K562 treated with DMSO at 1 percent for 12 hours (cell line): Measurements from ENCODE around the gene LTBP1. TPM values are rescaled to one million over a fixed set of nuclear protein-coding genes. Genes with fewer than 3 reads are reported as not detected.

ENCODE experiments used
- total RNA-seq: library from RNA; unstranded; fragments of 300-600 nt; gene quantifications from 2 replicates; pipeline ENCODE4 v1.2.3, GENCODE V29; 2022; ENCODE audit not compliant: insufficient read depth

LTBP1 gene
- total RNA-seq, result 2.1 and 6.1 TPM in 2 replicates

DNA sequence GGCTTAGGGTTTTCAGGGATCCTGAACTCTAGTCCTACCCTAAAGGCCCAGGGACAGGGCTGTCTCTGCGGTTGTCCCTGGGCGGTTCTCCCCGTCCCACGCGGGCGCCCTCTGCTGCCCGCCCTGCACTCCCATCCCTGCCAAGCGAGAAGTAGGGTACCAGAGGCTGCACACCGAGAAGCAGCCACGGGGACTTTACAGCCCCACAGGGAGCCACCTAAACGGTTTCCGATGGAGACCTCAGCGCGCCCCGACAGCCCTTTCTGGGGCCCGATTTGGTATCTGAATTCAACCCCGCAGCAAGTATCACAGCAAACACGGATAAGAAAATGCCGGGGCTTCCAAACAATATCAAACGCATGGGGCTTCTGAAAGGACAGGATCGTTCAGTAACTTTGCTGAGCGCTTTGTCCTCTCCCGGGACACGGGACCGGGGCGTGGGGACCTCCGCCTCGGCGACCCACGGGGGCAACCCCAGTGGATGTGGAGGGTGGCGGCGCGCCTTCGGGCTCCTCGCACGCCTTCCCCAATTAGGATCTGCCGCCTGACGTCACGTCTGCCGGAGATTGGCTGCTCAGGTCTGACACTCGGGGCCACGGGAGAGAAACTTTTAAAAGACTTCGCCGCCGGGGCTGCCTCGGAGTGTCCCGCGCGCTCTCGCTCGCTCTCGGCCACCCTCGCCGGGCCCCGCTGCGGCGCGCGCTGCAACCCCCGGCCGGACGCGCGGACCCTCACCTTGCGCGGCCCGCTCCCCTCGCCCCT is at the start of gene LTBP1:
Gene LTBP1 (plus strand): TSS at position 640 of the 762 bp plus-strand sequence. CDS start 372 bp downstream, outside the sequence.

